Mammary epithelial cell (primary cell): ENCODE data around the gene TOB1.

Experiments
- CTCF ChIP-seq, 2 donors: IDR thresholded peaks in 1 of 2; conservative IDR thresholded peaks in 1 of 2; 2 replicates each; pipeline ENCODE4 v1.5.1; 2011 to 2012; ENCODE audit warnings: inconsistent platforms in 2 of 2, low read length in 2 of 2, mild to moderate bottlenecking in 2 of 2, control low read depth in 1 of 2, low read depth in 1 of 2; ENCODE audit not compliant: insufficient read depth in 1 of 2; ENCODE audit errors: extremely low read depth in 1 of 2
- EZH2 ChIP-seq: IDR thresholded peaks from 2 replicates; pipeline ENCODE4 v1.6.1; 2012; ENCODE audit warnings: low read length, inconsistent platforms, borderline replicate concordance

DNA sequence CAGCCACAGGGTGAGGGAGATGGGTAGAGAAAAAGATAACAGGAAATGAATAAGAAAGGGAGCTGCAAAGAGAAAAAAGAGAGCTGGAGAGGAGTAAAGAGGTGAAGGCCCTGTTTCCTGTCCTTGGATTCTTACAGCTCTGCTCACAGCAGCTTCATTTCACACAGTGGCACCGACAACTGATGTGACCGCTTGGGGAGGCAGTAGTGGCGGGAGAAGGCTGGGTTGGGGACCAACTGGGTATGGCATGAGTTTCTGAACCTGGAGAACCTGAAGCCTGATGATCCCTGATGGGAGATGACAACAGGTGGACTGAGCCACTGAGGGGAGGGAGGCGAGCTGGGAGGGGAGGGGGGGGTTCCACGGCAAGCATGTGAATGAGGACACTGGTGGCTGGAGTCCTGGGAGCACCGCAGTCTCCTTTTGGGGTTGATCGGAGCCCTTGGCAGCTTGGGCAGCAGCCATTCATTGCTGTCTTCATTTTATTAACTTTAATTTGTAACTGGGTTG, 34.3 kb upstream of the TOB1 start:
- TF ChIP-seq CTCF (conservative IDR thresholded peaks at IDR 0.05 in 1 of 2, IDR thresholded peaks at IDR 0.05 in 1 of 2; ENCODE audit: extremely low read depth in 1 of 2, insufficient read depth in 1 of 2, low read depth in 1 of 2, low read length in 2 of 2), result no peak
- no peak for TF ChIP-seq EZH2
